NCI-H2107 (cell line): ENCODE data around the gene CAMSAP1.

Experiments used
- DNase-seq: peaks from one replicate; lab custom pipeline; 2025; lab: John Stamatoyannopoulos, UW

CAMSAP1 gene

DNA sequence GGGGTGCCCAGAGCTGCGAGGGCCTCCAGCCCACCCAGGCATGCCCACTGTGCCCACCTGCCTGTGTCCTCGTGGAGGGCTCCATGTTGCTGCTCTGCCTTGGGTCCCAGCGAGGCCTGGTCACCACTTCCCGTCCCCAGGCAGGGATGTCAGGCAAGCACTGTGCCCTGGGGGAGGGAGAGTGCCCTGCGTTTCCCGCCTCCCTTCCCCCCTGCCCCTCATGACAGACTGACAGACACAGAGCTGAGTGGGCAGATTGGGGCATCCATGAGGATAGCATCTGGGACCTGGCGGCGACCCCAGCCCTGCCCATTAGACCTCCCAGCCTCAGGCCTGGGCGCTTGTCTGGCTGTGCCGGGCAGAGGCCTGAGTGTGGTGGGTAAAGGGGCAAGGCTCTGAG lies 148.5 kb downstream of the CAMSAP1 start:
- no peak for DNase-seq
